ENCODE measurements around the gene TXLNG. TPM values are rescaled to one million over a fixed set of nuclear protein-coding genes. Genes with fewer than 3 reads are reported as not detected.

TXLNG gene
- total RNA-seq, 3 donors from 2014 or later, result 8.5 to 13.2 (median 8.9) TPM

DNA sequence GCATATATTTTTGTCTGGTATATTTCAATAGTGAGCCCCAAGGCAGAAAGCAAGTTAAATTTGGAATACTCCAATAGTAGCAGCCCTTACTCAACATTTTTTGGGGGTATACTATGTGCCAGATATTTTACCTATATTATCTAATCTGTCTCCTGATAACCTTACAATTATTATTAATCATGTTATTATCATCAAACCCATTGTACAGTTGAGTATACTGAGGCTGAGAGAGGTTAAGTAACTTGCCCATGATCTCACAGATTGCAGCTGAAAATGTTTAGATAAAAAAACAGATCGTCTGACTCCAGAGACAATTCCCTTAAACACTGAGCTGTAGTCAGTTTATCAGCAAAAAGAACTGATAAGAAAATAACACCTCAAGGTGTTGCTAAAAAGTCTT is 90.4 kb downstream of the TXLNG start:
- Histone ChIP-seq H3K4me3 (no peak overlapping the region), H3K36me3 (ENCODE audit: low read depth) (no peaks in the 10 kb centered on the region), H3K4me1 (ENCODE audit: low read depth) (no peaks in the 10 kb centered on the region), H3K9me3 (no peaks in the 10 kb centered on the region)
- intact Hi-C loops (cut with DNase I, micrococcal nuclease), result no loop called here
- TF ChIP-seq, protein P1, sequence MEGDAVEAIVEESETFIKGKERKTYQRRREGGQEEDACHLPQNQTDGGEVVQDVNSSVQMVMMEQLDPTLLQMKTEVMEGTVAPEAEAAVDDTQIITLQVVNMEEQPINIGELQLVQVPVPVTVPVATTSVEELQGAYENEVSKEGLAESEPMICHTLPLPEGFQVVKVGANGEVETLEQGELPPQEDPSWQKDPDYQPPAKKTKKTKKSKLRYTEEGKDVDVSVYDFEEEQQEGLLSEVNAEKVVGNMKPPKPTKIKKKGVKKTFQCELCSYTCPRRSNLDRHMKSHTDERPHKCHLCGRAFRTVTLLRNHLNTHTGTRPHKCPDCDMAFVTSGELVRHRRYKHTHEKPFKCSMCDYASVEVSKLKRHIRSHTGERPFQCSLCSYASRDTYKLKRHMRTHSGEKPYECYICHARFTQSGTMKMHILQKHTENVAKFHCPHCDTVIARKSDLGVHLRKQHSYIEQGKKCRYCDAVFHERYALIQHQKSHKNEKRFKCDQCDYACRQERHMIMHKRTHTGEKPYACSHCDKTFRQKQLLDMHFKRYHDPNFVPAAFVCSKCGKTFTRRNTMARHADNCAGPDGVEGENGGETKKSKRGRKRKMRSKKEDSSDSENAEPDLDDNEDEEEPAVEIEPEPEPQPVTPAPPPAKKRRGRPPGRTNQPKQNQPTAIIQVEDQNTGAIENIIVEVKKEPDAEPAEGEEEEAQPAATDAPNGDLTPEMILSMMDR (IDR thresholded peaks at IDR 0.05), result no peak
- no peak for ATAC-seq
- DNase-seq, result no peak

- intact Hi-C loops (cut with DNase I, micrococcal nuclease), result loop anchor here in 1 of 2 donors (10.0 kb wide), 1 partner anchor 153 kb away; no protein-coding TSS in a partner anchor
- peak; percentile 75 for ATAC-seq
- H3K36me3 ChIP-seq (ENCODE audit: low read depth), result no peaks in the 10 kb centered on the region
- TF ChIP-seq, protein P1 (IDR thresholded peaks at IDR 0.05), result no peak
- H3K4me3 ChIP-seq, result no peak overlapping the region
- no peaks in the 10 kb centered on the region for H3K9me3 ChIP-seq
- DNase-seq, result peak; percentile 60 to 68 (median 63)
- no peaks in the 10 kb centered on the region for H3K4me1 ChIP-seq (ENCODE audit: low read depth)
Measured at GRCh38 chrX:16882169-16882568, 95.9 kb downstream of the TXLNG start.

GRCh38 chrX:16882702-16883486 is 96.6 kb downstream of the TXLNG start:
- peak; percentile 84 for ATAC-seq
- no peaks in the 10 kb centered on the region for H3K9me3 ChIP-seq
- intact Hi-C loops (cut with DNase I, micrococcal nuclease), result loop anchor here in 1 of 2 donors (10.0 kb wide), 1 partner anchor 152 kb away; no protein-coding TSS in a partner anchor
- TF ChIP-seq, protein P1 (IDR thresholded peaks at IDR 0.05), result no peak
- H3K4me3 ChIP-seq, result no peak overlapping the region
- no peaks in the 10 kb centered on the region for H3K36me3 ChIP-seq (ENCODE audit: low read depth)
- peak; percentile 73 to 82 (median 76) for DNase-seq
- H3K4me1 ChIP-seq (ENCODE audit: low read depth), result no peaks in the 10 kb centered on the region

GRCh38 chrX:16883487-16883804 is 97.2 kb downstream of the TXLNG start:
- no peaks in the 10 kb centered on the region for H3K9me3 ChIP-seq
- ATAC-seq (no peak), DNase-seq (no peak)
- no peaks in the 10 kb centered on the region for H3K4me1 ChIP-seq (ENCODE audit: low read depth)
- no peak overlapping the region for H3K4me3 ChIP-seq
- intact Hi-C loops (cut with DNase I, micrococcal nuclease), result loop anchor here in 1 of 2 donors (10.0 kb wide), 1 partner anchor 151 kb away; no protein-coding TSS in a partner anchor
- TF ChIP-seq, protein P1 (IDR thresholded peaks at IDR 0.05), result no peak
- no peaks in the 10 kb centered on the region for H3K36me3 ChIP-seq (ENCODE audit: low read depth)

- intact Hi-C loops (cut with DNase I, micrococcal nuclease), result loop anchor here in 1 of 2 donors (10.0 kb wide), 1 partner anchor 149 kb away; no protein-coding TSS in a partner anchor
- no peaks in the 10 kb centered on the region for H3K9me3 ChIP-seq
- no peak for DNase-seq
- no peak for ATAC-seq
- H3K4me3 ChIP-seq, result no peak overlapping the region
- H3K4me1 ChIP-seq (ENCODE audit: low read depth), result no peaks in the 10 kb centered on the region
- TF ChIP-seq, protein P1 (IDR thresholded peaks at IDR 0.05), result no peak
- no peaks in the 10 kb centered on the region for H3K36me3 ChIP-seq (ENCODE audit: low read depth)
Measured at GRCh38 chrX:16885628-16886027, 99.4 kb downstream of the TXLNG start.

All from mucosa of descending colon (tissue), 3 donors.